Measurements from ENCODE around the gene SEMA4C.
"Not testable (repeated sequence)": the region's sequence is repeated elsewhere in the genome, so short reads cannot be mapped to it uniquely, and the experiment has no call there.

SEMA4C gene

GRCh38 chr2:96895746-96896651 lies 26.1 kb upstream of the SEMA4C start:
- DNase-seq = no peak

DNA sequence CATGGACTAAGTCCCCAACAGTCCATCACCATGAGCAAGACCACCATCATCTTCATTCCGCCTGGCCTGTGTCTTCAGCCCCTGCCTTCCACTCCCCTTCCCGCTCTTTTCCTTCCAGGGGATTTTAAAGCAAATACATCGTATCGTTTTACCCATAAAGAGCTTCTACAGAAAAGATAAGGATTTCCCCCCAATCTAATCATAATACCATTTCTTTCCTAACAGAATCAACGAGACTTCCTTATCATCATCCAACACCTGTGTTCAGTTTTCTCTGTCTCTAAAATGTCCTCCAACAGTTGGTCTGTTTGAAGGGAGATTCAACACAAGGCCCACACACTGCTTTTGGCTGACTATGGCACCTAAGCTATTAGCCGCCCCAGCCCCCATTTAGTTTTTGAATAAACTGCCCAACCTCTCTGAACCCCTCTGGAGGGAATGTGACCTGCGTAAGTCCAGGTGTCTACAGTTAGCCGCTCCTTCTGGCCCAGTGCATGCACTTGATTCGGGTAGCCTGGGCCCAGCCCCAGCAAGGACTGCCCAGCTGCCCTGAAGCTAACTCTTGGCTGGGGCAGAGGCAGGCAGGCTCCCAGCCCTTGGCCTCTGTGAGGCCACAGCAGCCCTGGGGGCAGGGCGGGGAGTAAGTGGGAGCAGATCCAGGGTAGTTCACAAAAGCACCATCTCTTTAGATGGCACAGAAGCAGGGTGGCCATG lies 25.3 kb upstream of the SEMA4C start:
- no peak for DNase-seq

DNA sequence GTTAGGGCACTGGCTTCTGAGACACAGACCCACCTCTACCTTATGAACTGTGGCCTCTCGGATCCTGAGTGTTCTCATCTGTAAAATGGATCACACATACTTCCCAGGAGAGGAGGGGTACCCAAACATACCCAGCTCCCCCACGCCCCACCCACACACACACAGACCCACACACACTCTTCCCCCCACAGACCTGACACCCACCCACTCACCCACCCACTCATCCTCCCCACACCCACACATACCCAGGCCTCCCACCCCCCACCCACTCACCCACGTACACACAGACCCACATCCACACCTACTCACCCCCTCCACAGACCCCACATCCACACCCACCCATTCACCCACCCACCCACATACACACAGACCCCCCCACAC lies 24.3 kb upstream of the SEMA4C start:
- DNase-seq = no peak

GRCh38 chr2:96893289-96894150 lies 23.6 kb upstream of the SEMA4C start:
- no peak for DNase-seq

DNA sequence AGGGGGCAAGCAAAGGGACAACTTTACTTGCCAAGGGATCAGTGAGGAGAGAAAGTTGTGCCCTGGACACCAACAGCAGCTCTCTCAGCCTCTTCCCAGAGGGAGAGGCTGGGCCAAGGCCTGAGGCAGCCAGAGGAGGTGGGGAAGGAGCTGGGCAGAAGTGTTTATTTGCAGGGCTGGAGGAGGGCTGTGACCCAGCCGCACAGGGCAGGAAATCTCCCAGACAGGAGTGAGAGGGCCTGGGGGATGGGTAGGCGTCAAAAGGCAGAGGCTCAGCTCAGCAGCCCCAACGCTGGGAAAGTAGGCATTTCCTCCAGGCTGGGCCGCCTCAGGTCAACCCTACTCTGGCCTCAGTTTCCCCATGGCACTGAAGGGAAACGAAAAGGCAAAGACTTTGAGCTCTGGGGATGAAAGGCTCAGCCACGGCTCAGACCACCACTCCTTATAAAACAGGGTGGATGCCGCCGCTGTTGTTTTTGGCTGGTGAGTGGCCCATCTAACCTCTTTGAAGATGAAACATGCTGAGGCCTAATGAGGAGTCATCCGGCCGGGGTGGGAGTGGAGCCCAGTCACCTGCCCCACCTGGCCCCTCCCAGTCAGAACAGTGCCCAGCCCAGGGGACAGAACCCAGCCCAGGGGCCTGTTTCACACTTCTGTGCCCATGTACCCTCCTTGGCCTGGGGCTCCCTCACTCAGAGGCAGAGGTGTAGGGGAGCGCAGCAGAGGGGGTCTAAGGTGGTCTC lies 21.9 kb upstream of the SEMA4C start:
- DNase-seq = no peak

- no peak for DNase-seq
Observed at GRCh38 chr2:96890726-96891385, 21.0 kb upstream of the SEMA4C start.

- no peak for DNase-seq
Observed at GRCh38 chr2:96890252-96890651, 20.4 kb upstream of the SEMA4C start.

GRCh38 chr2:96889502-96889901 lies 19.6 kb upstream of the SEMA4C start:
- DNase-seq = not testable (repeated sequence)

- DNase-seq = no peak
Observed at GRCh38 chr2:96888072-96889011, 18.5 kb upstream of the SEMA4C start.

DNA sequence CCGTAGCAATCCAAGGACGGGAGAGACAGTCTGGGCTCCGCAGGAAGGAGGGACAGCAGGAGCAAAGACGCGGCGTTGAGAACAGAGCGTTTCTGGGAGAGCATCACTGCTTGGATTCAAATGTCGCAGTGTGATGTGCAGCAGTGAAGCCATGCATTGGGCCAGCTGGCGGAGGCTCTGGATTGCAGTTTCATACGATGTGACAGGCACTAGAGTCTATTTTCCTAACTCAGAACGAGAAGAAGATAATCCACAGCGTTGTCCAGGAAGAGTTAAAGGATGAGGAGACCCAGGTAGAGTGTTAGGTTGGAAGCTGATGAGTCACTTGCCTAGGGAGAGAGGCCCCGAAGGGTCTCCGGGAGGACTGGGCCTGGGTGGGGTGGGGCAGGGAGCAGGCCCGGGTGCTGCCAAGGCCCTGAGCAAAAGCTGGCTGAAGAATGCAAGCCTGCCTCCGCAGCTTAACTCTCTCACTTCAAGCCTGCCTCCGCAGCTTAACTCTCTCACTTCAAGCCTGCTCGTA lies 17.7 kb upstream of the SEMA4C start:
- DNase-seq = no peak

- DNase-seq = no peak
Observed at GRCh38 chr2:96885432-96886347, 15.8 kb upstream of the SEMA4C start.

DNA sequence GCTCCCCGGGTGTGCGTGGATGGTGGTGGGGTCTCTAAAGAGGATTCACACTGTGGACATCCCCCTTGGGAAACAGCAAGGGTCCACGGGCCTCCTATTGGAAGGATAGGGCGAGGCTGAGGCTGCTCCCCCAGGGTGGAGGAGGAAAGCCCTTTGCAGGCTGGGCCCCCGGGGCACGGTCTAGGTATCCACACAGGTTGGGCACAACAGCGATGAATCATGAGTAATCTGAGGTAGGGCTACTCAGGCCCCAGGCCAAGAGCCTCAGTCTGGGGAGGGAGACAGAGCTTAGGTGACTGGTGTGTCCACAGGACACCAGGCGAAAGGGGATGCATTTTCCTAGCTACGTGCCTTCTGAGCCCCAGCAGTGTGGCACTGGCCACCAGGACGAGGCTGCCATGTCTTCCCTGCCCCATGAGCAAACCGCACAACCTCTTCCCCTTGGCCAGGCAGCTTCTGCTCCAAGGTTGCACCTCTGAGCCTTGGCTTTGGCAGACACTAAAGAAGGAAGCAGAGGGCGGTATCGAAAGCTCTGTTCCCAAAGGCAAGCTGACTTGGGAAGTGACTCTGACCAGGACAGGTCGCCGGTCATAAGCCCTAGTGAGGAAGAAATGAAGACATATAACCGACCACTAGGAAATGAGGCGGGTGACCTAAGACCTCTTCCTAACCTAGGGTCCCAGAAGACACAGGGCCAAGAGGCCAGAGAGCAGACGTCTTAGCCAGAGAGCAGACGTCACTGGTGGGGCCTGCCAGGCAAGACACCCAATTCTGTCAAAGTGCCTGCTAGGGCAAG lies 14.6 kb upstream of the SEMA4C start:
- no peak for DNase-seq

DNA sequence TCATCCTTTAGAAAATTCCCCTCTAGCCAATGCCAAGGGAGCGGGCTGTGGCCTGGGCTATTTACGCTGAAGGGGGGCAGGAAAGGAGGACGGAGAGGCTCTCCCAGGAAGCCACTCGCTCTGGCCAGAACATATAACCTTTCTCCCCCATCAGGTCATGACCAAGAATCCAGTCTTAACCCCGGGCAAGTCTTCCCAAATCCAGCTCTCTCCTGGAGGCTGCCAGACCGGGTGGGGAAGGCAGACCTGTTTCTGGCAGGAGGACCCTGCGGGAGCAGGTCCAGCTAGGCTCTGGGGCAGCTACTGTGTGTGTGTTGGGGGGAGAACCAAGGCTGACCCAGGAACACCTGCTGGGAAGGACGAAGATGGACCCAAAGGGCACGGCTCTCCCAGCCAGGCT lies 13.4 kb upstream of the SEMA4C start:
- DNase-seq = no peak

DNA sequence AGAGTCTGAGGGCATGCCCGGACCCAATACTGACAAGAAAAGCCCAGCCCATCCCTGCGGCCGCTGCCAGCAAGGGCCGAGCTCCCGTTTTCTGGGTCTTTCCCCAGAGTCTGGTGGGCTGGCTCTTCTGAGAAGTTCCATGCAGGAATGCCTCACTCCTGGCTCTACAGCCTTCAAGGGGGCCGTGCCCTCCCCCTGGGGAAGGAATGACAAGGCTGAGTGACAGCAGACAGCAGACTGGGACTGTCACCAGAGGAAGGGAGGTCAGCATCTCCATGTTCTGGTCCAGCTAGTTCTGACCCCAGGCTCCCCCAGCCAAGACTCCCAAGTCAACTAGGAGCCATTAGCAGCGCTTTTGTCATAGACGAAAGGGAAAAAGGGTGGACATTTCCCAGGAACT lies 13.0 kb upstream of the SEMA4C start:
- no peak for DNase-seq

GRCh38 chr2:96882230-96882629 lies 12.3 kb upstream of the SEMA4C start:
- no peak for DNase-seq

- no peak for DNase-seq
Observed at GRCh38 chr2:96881349-96882195, 11.7 kb upstream of the SEMA4C start.

GRCh38 chr2:96880891-96881273 lies 11.0 kb upstream of the SEMA4C start:
- DNase-seq = no peak

Measured in activated CD8-positive, alpha-beta memory T cell treated with anti-CD3 and anti-CD28 coated beads for 24 hours (primary cell).